HG02678 (cell line): Measurements from ENCODE around the gene AP3S2.
"Not testable (repeated sequence)": the region's sequence is repeated elsewhere in the genome, so short reads cannot be mapped to it uniquely, and the experiment has no call there.

ENCODE experiments used
- ATAC-seq: cut with Tn5 transposase; IDR thresholded peaks from one replicate; pipeline ENCODE4 v1.9.1; 2021; ENCODE audit warnings: mild to moderate bottlenecking, moderate library complexity; ENCODE audit not compliant: unreplicated experiment

Gene AP3S2

GRCh38 chr15:89783111-89783860, 110.5 kb downstream of the AP3S2 start:
- ATAC-seq: no peak

- ATAC-seq: not testable (repeated sequence)
These were observed 111.2 kb downstream of the AP3S2 start for GRCh38 chr15:89782619-89782950.

- ATAC-seq: no peak
These were observed 111.7 kb downstream of the AP3S2 start for GRCh38 chr15:89781891-89782618.

- ATAC-seq: no peak
These were observed 112.7 kb downstream of the AP3S2 start for GRCh38 chr15:89781055-89781454.

DNA sequence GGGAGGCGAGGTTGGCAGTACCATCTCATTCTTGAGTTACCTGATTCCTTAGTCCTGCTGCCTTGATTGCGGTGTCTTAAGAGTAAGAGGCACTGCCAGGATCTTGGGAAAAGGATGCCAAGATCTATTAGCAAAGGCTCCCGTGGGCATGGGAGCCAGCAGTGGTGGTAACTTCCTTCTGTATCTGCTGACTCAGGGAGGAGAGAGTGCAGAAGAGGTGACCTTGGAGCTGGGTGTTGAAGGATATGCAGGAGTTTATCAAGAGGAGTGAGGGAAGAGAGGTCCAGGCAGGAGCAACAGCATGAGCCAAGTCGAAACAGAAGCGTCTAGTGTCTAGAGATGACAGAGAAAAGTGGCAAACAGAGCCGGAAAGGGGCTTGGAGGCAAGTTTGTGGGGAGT, 113.2 kb downstream of the AP3S2 start:
- ATAC-seq: no peak
